ENCODE results near the gene FGF4.

GRCh38 chr11:69807106-69807815 is 32.1 kb upstream of the FGF4 start:
- no peak for TF ChIP-seq CTCF (IDR thresholded peaks at IDR 0.05; ENCODE audit: low read depth, low read length, missing input control)
- TF ChIP-seq REST (IDR thresholded peaks at IDR 0.05), result no peak
- TF ChIP-seq RAD21 (IDR thresholded peaks at IDR 0.05), result no peak
- TF ChIP-seq MAX (IDR thresholded peaks at IDR 0.05), result no peak
- no peak for TF ChIP-seq GABPA (IDR thresholded peaks at IDR 0.05 in 1 of 2, conservative IDR thresholded peaks at IDR 0.05 in 1 of 2)
- TF ChIP-seq TAF1 (conservative IDR thresholded peaks at IDR 0.05), result no peak
- TF ChIP-seq, protein P1, sequence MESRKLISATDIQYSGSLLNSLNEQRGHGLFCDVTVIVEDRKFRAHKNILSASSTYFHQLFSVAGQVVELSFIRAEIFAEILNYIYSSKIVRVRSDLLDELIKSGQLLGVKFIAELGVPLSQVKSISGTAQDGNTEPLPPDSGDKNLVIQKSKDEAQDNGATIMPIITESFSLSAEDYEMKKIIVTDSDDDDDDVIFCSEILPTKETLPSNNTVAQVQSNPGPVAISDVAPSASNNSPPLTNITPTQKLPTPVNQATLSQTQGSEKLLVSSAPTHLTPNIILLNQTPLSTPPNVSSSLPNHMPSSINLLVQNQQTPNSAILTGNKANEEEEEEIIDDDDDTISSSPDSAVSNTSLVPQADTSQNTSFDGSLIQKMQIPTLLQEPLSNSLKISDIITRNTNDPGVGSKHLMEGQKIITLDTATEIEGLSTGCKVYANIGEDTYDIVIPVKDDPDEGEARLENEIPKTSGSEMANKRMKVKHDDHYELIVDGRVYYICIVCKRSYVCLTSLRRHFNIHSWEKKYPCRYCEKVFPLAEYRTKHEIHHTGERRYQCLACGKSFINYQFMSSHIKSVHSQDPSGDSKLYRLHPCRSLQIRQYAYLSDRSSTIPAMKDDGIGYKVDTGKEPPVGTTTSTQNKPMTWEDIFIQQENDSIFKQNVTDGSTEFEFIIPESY (IDR thresholded peaks at IDR 0.05), result no peak
